ENCODE data around the gene RECQL5. TPM values are rescaled to one million over a fixed set of nuclear protein-coding genes. Genes with fewer than 3 reads are reported as not detected.

The RECQL5 gene
- total RNA-seq, 4 donors from 2014 or later: 35.3 to 129 (median 63.6) TPM

GRCh38 chr17:75692976-75693375 is 26.0 kb upstream of the RECQL5 start:
- H3K4me1 ChIP-seq: peaks cover 100% of the 10 kb centered on the region
- no peaks in the 10 kb centered on the region for H3K36me3 ChIP-seq
- H3K9me3 ChIP-seq: no peaks in the 10 kb centered on the region
- no peaks in the 10 kb centered on the region for H3K27me3 ChIP-seq
- TF ChIP-seq POLR2AphosphoS5 (IDR thresholded peaks at IDR 0.05) (no peak), EP300 (IDR thresholded peaks at IDR 0.05) (no peak), CTCF (IDR thresholded peaks at IDR 0.05) (no peak), POLR2A (IDR thresholded peaks at IDR 0.05) (no peak)
- DNase-seq (ENCODE audit: low spot score in 2 of 2): peak in 1 of 2 donors; percentile 65
- no peak overlapping the region for H3K4me3 ChIP-seq
- peak overlapping the region; percentile 97 for H3K27ac ChIP-seq
- WGBS: 62% methylated on average over 12 of the region's 13 CpGs

DNA sequence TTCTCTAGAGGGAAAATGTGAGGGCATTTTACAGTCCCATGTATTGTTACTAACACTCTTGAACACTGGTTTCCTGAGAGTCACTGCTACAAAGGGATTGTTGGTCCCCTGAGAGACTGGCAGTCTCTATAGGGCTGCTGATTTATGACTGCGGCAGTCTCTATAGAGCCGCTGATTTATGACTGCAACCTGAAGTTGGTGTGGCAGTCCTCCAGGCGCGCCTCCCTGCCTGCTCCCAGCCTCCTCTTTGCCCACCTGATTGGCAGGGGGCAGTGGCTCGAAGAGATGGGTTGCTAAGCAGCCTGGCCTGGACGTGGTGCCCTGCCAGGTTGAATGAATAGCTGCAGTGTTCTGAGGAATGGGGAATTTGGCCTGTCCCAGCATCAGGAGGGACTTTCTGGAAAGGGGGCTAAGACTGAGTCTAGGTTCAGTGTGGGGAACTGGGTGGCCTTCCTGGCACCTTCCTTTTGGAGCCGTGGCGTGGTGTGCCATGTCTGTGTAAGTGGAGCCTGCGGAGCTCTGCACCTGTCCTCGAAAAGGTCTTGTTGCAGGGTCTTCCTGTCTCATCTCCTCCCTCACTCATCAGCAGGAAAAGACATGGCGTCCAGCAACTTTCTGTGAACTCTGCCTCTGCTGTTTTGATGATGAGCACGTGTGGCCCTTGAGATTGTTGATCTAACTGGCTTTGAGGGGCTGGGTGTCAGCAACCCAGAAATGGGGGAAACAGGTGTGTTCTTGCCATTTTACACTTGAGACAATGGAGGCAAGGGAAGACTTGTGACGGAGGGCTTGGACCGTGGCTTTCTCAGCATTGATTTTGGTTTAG is 25.1 kb upstream of the RECQL5 start:
- no peak overlapping the region for H3K4me3 ChIP-seq
- H3K36me3 ChIP-seq: no peaks in the 10 kb centered on the region
- peak overlapping the region; percentile 97 for H3K27ac ChIP-seq
- WGBS: 62% methylated on average over 12 of the region's 14 CpGs
- peaks cover 100% of the 10 kb centered on the region for H3K4me1 ChIP-seq
- TF ChIP-seq POLR2AphosphoS5 (IDR thresholded peaks at IDR 0.05): peak in 1 of 3 donors; percentile 31
- TF ChIP-seq EP300 (IDR thresholded peaks at IDR 0.05): no peak
- DNase-seq (ENCODE audit: low spot score in 2 of 2): peak; percentile 49 to 64
- no peaks in the 10 kb centered on the region for H3K27me3 ChIP-seq
- H3K9me3 ChIP-seq: no peaks in the 10 kb centered on the region

DNA sequence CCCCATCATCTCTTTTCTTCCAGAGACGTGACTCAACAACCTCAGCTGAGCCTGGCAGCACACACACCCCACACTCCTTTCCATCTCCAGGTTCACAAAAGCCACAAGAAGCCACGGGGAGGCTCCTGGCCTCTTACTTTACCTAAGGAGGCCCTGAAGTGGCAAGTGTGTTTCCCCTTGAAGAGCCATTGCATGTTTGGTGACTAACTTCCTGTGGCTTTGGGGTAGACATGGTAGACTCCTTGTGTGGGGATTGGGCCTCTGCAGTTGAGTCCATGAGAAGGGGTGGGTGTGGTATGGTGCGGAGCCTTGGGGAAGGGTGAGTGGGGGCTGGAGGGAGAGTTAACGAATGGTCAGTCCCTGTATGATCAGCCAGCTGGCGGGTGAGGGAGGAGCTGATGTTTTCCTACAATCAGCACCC is 24.4 kb upstream of the RECQL5 start:
- Histone ChIP-seq H3K27ac (peak overlapping the region; percentile 97), H3K9me3 (no peaks in the 10 kb centered on the region), H3K4me3 (no peak overlapping the region), H3K36me3 (no peaks in the 10 kb centered on the region), H3K27me3 (no peaks in the 10 kb centered on the region), H3K4me1 (peaks cover 100% of the 10 kb centered on the region)
- DNase-seq (ENCODE audit: low spot score in 2 of 2): peak in 1 of 2 donors; percentile 60
- WGBS: 71% methylated on average over 5 of the region's 5 CpGs
- TF ChIP-seq POLR2A (IDR thresholded peaks at IDR 0.05): no peak

- H3K27ac ChIP-seq: peak overlapping the region; percentile 97
- no peaks in the 10 kb centered on the region for H3K27me3 ChIP-seq
- no peak for TF ChIP-seq CTCF (IDR thresholded peaks at IDR 0.05)
- TF ChIP-seq EP300 (IDR thresholded peaks at IDR 0.05): no peak
- TF ChIP-seq POLR2A (IDR thresholded peaks at IDR 0.05): no peak
- peak in 1 of 3 donors; percentile 7 for TF ChIP-seq POLR2AphosphoS5 (IDR thresholded peaks at IDR 0.05)
- peaks cover 100% of the 10 kb centered on the region for H3K4me1 ChIP-seq
- no peaks in the 10 kb centered on the region for H3K9me3 ChIP-seq
- 42% methylated on average over 6 of the region's 6 CpGs for WGBS
- H3K4me3 ChIP-seq: no peak overlapping the region
- no peaks in the 10 kb centered on the region for H3K36me3 ChIP-seq
- peak in 1 of 2 donors; percentile 68 for DNase-seq (ENCODE audit: low spot score in 2 of 2)
Measured at GRCh38 chr17:75689441-75689873, 22.5 kb upstream of the RECQL5 start.

DNA sequence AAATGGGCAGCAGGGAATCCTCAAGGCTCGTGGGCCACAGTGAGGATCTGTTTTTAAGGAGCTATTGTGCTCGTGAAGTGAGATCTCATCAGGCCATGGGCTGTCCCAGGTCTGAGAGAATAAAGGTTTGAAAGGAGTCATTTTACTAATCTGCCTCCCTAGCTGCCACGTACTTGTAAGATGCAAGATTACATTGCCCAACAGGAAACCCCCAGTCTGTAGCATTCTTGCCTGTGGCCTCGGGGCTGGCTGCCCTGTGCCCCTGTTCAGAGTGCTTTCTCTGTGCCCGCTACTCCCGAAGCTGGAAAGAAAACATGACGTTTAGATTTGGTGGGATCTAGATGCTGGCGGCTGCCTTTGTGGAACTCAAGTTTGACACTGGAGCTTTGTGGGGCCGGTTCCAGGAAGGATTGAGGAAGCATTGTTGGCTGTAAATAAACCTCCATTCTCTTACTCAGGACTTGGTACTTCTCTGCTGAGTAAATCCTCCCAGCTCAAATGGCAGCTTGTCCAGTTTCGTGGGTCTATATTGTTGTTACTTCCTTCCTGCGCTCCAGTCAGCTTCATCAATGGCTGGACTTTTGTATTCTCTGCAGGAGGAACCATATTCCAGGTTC is 21.4 kb upstream of the RECQL5 start:
- Histone ChIP-seq H3K27ac (peak overlapping the region; percentile 97), H3K36me3 (no peaks in the 10 kb centered on the region), H3K4me3 (peak overlapping the region; percentile 14), H3K9me3 (no peaks in the 10 kb centered on the region), H3K4me1 (peaks cover 100% of the 10 kb centered on the region), H3K27me3 (no peaks in the 10 kb centered on the region)
- TF ChIP-seq POLR2A (IDR thresholded peaks at IDR 0.05) (no peak), CTCF (IDR thresholded peaks at IDR 0.05) (no peak), EP300 (IDR thresholded peaks at IDR 0.05) (no peak), POLR2AphosphoS5 (IDR thresholded peaks at IDR 0.05) (no peak)
- 46% methylated on average over 5 of the region's 11 CpGs for WGBS
- DNase-seq (ENCODE audit: low spot score in 2 of 2): no peak

- Histone ChIP-seq H3K4me1 (peaks cover 94% of the 10 kb centered on the region), H3K9me3 (no peaks in the 10 kb centered on the region), H3K4me3 (no peak overlapping the region), H3K36me3 (no peaks in the 10 kb centered on the region), H3K27ac (peak overlapping the region; percentile 97), H3K27me3 (no peaks in the 10 kb centered on the region)
- DNase-seq (ENCODE audit: low spot score in 2 of 2): no peak
- TF ChIP-seq POLR2A (IDR thresholded peaks at IDR 0.05) (no peak), CTCF (IDR thresholded peaks at IDR 0.05) (no peak), EP300 (IDR thresholded peaks at IDR 0.05) (no peak), POLR2AphosphoS5 (IDR thresholded peaks at IDR 0.05) (no peak)
- WGBS: 41% methylated on average over 3 of the region's 3 CpGs
Measured at GRCh38 chr17:75685499-75685898, 18.5 kb upstream of the RECQL5 start.
